SK-N-SH (cell line): Measurements from ENCODE around the gene PCDHGC4.

Experiments used
- CHD2 ChIP-seq: fragments of 150-350 bp; IDR thresholded peaks from 2 replicates; pipeline ENCODE4 v1.6.1; 2018; ENCODE audit warnings: low read length; ENCODE audit not compliant: partially characterized antibody
- CTCF ChIP-seq: fragments of 200-600 bp; sonication (generic); IDR thresholded peaks from 2 replicates; pipeline ENCODE4 v1.6.1; 2017; ENCODE audit warnings: antibody characterized with exemption, mild to moderate bottlenecking, moderate library complexity
- EP300 ChIP-seq, 2 experiments: IDR thresholded peaks; 2 replicates each; pipeline versions ENCODE4 v1.4.0 to v1.6.1; 2012; ENCODE audit warnings: borderline replicate concordance in 1 of 2, low read depth in 1 of 2, low read length in 1 of 2
- JUND ChIP-seq: IDR thresholded peaks from 2 replicates; pipeline ENCODE4 v1.4.0; 2012
- NFIC ChIP-seq: IDR thresholded peaks from 2 replicates; pipeline ENCODE4 v1.4.0; 2012; ENCODE audit warnings: borderline replicate concordance
- RFX5 ChIP-seq: IDR thresholded peaks from 2 replicates; pipeline ENCODE4 v1.6.1; 2012; ENCODE audit warnings: mild to moderate bottlenecking, improper control_type of control experiment, low read length
- RXRA ChIP-seq: IDR thresholded peaks from 2 replicates; pipeline ENCODE4 v1.4.0; 2012; ENCODE audit warnings: low read depth, mild to moderate bottlenecking, borderline replicate concordance
- TCF12 ChIP-seq: IDR thresholded peaks from 2 replicates; pipeline ENCODE4 v1.4.0; 2012
- YY1 ChIP-seq: IDR thresholded peaks from 2 replicates; pipeline ENCODE4 v1.4.0; 2012; ENCODE audit warnings: low read depth, mild to moderate bottlenecking
- TF ChIP-seq, protein P1 (sequence below): IDR thresholded peaks from 2 replicates; pipeline ENCODE4 v1.4.0; 2012; ENCODE audit warnings: low read depth
- TF ChIP-seq, protein P2 (sequence below): IDR thresholded peaks from 2 replicates; pipeline ENCODE4 v1.4.0; 2012; ENCODE audit warnings: low read depth, borderline replicate concordance

- TF ChIP-seq JUND: peak; percentile 99
- no peak for TF ChIP-seq CTCF
- TF ChIP-seq, protein P1, sequence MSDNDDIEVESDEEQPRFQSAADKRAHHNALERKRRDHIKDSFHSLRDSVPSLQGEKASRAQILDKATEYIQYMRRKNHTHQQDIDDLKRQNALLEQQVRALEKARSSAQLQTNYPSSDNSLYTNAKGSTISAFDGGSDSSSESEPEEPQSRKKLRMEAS: peak; percentile 89
- TF ChIP-seq YY1: peak; percentile 58; the same call in 1 of the 2 replicates
- peak; percentile 95 for TF ChIP-seq TCF12
- TF ChIP-seq NFIC: peak; percentile 95
- TF ChIP-seq EP300 (IDR thresholded peaks at IDR 0.05; ENCODE audit: borderline replicate concordance in 1 of 2, low read depth in 1 of 2, low read length in 1 of 2): peak in 1 of 2 experiments; percentile 94; a peak in 2 of 4 replicates
- TF ChIP-seq, protein P2, sequence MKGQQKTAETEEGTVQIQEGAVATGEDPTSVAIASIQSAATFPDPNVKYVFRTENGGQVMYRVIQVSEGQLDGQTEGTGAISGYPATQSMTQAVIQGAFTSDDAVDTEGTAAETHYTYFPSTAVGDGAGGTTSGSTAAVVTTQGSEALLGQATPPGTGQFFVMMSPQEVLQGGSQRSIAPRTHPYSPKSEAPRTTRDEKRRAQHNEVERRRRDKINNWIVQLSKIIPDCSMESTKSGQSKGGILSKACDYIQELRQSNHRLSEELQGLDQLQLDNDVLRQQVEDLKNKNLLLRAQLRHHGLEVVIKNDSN: peak; percentile 22
- no peak for TF ChIP-seq RFX5
- no peak for TF ChIP-seq CHD2
- TF ChIP-seq RXRA: peak; percentile 95; the same call in 1 of the 2 replicates
These were observed 36.5 kb downstream of the PCDHGC4 start for GRCh38 chr5:141521244-141521781.
